Fibroblast of skin of right quadriceps (primary cell): ENCODE data around the gene MLPH.
"Not testable (repeated sequence)": the region's sequence is repeated elsewhere in the genome, so short reads cannot be mapped to it uniquely, and the experiment has no call there.

Experiments used
- DNase-seq: peaks from one replicate; pipeline ENCODE4 v3.0.0-alpha.2; 2013

Gene MLPH

GRCh38 chr2:237459226-237459625 lies 27.8 kb upstream of the MLPH start:
- no peak for DNase-seq

- peak; percentile 80 for DNase-seq
These were observed 27.3 kb upstream of the MLPH start for GRCh38 chr2:237459741-237460174.

DNA sequence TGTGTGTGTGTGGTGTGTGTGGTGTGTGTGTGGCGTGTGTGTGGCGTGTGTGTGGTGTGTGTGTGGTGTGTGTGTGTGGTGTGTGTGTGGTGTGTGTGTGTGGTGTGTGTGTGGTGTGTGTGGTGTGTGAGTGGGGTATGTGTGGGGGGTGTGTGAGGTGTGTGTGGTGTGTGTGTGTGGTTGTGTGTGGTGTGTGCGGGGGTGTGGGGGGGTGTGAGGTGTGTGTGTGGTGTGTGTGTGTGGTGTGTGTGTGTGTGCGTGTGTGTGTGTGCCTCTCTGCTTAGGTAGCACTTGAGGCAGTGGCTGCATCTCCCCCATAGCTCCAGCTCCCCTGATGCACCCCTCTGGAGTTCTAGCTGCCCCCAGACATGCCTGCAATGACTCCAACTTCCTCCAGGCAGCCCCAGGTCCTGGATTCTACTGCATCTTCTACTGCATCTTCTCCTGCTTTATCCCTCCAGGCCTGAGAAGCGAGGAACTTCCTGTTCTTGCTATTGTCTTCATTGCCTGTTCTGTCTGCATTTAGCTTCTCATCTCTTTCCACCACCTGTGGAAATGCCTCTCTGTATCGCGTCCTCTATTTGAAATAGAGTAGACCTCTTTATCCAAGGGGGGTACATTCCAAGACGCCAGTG lies 22.2 kb upstream of the MLPH start:
- peak; percentile 31 for DNase-seq

- DNase-seq, result peak; percentile 95
These were observed 21.4 kb upstream of the MLPH start for GRCh38 chr2:237465515-237466148.

GRCh38 chr2:237466211-237466610 lies 20.8 kb upstream of the MLPH start:
- peak; percentile 91 for DNase-seq

DNA sequence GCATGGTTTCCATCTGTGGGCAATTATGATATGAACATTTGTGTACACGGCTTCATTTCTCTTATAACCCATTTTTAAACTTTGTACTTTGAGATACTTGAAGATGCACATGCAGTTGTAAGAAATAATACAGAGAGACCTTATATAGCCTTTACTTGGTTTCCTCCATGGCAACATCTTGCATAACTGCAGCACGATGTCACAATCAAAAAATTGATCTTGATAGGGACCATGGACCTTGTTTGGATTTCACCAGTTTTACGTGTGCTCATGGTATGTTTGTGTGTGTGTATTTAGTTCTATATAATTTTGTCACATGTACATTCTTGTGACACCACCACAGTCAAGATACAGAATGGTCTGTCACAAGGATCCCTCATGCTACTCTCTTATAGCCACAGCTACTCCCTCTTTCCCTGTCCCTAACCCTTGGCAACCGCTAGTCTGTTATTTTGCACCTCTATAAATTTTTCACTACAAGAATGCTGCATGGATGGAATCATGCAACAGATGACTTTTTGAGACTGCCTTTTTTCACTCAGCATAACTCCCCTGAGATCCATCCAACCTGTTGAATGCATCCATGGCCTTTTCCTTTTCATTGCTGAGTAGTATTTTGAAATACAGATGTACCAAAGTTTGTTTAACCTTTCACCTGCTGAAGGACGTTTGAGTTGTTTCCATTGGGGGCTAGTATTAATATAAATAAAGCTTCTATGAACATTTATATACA lies 19.4 kb upstream of the MLPH start:
- DNase-seq, result no peak

DNA sequence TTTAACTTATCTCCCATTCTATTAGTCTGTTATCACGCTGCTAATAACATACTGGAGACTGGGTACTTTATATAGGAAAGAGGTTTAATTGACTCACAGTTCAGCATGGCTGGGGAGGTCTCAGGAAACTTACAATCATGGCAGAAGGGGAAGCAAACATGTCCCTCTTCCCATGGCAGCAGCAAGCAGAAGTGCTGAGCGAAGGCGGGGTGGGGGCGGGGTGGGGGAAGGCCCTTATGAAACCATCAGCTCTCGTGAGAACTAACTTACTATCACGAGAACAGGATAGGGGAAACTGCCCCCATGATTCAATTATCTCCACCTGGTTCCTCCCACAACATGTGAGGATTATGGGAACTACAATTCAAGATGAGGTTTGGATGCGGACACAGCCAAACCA lies 17.6 kb upstream of the MLPH start:
- DNase-seq, result not testable (repeated sequence)

DNA sequence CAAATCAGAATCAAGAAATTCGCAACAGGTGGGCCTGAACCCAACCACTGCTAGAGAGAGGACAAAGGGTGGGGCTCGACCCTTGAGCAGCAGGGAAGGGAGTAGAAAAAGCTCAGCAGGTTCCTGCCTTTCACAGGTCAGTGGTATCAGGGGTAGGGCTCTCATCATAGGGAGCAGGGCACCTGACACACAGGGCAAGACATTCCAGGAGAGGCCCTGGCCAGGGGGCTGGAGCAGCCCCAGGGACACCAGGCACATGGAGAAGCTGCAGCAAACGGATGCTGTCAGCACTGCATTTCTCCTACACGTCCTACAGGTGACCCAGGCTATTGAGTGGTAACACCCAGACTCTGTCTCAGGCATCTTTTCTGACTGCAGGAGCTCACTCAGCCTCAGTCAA lies 17.2 kb upstream of the MLPH start:
- DNase-seq, result no peak

- DNase-seq, result no peak
These were observed 16.1 kb upstream of the MLPH start for GRCh38 chr2:237470914-237471313.

GRCh38 chr2:237471438-237472186 lies 15.4 kb upstream of the MLPH start:
- peak; percentile 44 for DNase-seq

DNA sequence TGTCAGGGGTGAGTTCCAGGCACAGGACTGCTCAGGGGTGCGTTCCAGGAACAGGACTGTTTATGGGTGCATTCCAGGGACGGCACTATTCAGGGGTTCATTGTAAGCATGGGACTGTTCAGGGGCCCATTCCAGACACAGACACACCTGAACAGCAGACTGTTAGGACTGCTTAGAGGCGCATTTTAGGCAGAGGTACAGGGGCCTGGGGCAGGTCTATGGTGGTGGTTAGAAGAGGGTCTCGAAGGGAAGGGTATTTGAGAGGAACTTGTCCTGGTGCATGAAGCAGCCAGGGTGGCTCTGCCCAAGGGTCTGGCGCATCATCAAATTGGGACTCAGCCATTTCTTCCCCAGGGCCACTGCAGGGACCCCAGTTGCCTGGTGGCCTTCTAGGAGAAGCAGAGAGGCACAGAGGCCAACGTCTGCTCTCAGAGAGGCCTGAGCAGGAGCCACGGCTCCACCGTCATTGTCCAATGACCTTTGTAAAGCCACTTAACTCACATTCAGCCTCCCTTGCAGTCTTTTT lies 14.8 kb upstream of the MLPH start:
- DNase-seq, result no peak

GRCh38 chr2:237472909-237473877 lies 13.9 kb upstream of the MLPH start:
- no peak for DNase-seq

DNA sequence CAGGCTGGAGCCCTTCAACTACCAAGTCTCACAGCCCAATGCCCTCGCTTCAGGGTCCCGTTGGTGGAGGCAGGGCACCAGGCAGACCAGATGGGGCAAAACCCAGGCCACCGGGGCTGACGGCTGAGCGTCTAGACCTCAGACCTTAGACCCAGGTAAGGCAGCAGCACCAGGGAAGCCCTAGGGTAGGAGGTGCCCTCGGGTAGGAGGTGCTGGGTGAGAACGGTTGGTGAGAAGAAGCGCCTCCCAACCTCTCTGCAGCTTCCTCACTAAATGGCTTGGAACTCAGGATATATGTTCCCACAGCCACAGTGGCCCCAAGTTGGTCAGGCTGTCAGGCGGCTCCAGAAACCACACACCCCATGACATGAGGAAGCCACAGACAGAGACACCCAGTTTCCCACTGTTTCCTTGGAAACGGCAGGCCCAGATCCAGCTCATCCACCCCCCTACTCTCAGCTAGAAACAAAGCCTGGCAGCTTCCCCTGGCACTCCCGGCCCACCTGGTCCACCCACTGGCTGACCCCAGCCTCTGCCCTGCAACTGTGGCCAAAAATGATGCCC lies 13.1 kb upstream of the MLPH start:
- peak; percentile 78 for DNase-seq

- no peak for DNase-seq
These were observed 12.6 kb upstream of the MLPH start for GRCh38 chr2:237474442-237474911.

DNA sequence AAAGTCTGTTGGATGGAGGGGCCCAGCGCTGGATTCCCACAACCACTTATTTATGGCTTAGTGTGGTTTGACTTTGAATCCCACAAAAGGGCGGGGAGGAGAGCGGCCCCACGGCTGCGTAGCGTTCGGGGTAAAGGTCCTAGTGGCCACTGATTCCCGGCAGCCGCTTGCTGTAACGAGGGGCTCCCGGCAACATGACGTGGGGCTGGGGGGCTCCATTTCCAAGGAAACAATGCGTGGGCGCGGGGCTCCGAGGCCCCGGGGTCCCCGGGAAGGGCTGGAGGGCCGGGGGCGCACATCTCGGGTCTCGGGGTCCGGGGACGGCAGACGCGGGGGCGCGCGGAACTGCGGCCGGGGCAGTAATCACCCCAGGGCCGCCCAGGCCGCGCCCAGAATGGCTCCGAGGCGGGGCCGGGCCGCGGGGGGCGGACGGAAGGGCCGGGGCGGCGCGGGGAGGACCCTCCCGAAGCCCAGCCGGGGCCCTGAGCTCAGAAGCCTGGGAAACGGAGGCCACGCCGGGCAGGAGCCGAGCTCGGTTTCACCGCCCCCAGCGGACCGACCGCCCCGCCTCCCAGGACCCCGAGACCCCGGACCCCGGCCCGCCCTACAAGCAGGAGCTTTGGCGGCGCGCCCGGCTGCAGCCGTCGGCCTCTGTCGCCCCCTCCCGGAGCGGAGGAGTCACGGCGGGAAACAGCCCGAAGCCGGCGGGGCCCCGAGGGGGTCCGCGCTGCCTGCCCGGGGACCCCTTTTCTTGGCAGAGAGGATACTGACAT lies 11.9 kb upstream of the MLPH start:
- DNase-seq, result peak; percentile 81

- DNase-seq, result peak; percentile 60
These were observed 11.3 kb upstream of the MLPH start for GRCh38 chr2:237475704-237476141.

DNA sequence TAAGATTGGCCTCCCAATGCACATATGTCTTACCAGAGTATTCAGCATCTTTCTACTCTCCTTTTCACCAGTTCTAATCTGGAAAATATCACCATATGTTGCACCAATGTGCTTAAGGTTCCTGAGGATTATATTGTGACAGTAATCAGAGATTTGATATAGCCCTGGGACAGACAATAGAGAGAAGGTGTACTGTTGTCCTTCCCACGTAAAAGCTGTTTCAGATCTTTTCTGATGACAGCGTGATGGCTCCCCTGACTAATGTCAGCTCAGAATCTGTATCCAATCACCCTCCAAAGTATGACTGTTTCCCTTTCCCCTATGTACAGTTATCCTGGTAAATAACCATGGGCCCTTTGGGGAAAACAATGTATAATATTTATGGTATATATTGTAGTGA lies 9.0 kb upstream of the MLPH start:
- DNase-seq, result no peak

DNA sequence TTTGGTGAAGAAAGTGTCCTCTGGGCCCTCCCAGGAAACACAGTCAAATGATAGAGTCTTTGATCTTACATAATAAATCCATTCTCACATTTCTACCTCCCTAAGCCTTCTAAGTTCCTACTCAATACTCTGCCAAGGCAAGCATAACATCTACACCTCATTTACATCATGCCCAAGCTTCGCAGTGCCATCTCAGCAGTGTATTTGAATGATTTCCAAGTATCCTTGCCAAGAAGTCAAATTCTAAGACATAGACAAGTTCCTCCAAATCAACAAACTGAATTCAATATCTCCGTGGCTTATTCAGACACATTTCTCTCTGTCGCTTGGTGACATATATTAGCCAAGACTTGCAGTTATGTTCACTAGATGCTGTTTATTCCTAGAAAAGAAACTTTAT lies 8.1 kb upstream of the MLPH start:
- no peak for DNase-seq

DNA sequence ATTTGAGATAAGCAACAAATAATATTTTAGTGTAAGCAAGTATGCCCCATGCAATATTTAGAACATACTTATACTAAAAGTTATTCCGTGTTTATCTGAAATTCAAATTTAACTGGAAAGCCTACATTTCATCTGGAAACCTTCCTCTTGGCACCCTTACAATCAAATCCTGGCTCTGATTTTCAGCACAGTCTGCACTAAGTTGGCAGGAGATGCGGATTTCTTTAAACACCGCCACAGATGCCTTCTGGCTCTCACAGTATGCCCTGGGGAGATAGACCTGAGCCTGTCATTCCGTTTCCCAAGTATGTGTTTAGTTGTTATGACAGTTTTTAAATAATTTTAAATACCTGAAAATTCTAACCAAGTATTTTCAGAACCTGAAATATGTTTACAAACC lies 7.3 kb upstream of the MLPH start:
- DNase-seq, result no peak

GRCh38 chr2:237480556-237480955 lies 6.5 kb upstream of the MLPH start:
- DNase-seq, result no peak
